ENCODE data around the gene GRIP2. TPM values are rescaled to one million over a fixed set of nuclear protein-coding genes. Genes with fewer than 3 reads are reported as not detected.

GRIP2 gene
- total and polyA plus RNA-seq, 9 of the 15 experiments (the other 6 are each of a cell fraction or from before 2014, with no cell fraction given), result 0.01 TPM; not detected in 7

DNA sequence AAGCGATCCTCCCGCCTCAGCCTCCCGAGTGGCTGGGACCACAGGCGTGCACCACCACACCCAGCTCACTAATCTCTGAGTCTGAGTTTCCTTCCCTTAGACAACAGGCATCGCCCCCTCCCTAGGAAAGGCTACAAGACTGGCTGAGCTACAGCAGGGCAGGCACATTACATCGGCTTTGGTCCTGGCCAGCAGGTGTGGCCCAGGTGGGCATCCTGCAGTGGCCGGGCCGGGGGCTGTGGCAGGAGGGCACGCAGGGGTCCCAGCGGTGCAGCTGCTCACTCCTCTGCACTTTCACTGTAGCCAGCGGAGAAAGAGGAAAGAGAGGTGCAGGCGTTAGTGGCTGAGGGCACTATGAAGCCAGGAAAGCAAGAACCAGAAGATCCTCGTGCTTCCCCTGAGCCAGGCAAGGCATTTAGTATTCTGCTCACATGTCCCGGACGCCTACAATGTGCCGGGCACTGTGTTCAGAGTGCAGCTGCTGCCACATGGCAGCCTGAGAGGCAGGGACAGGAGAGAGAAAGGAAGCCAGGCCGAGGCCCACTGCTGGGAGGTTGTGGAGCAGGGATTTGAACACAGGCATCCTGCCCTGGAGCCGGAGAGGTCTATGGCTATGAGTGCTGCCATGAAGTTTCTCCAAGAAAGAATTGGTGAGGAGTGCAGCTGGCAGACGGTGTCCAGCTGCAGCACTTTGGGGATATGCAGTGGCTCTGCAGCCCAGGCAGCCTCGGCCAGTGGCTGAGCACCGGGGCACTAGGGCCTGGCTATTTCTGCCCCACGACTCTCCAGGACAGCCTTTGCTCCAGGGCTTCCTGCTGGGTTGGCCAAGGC is 22.3 kb downstream of the GRIP2 start:
- POLR2A ChIA-PET, result interaction anchor here (0.6 to 1.6 kb wide), 2 partner anchors 16 to 34 kb away, joined by 3 to 6 read pairs; no protein-coding TSS in a partner anchor
- TF ChIP-seq CHD4 (IDR thresholded peaks at IDR 0.05; ENCODE audit: insufficient read depth, insufficient replicate concordance, low read depth, low read length, poor library complexity, severe bottlenecking) (no peak), ZNF830 (CRISPR knock-in tag; IDR thresholded peaks at IDR 0.05) (no peak), RBFOX2 (IDR thresholded peaks at IDR 0.05; ENCODE audit: low read depth, low read length) (no peak), CC2D1A (IDR thresholded peaks at IDR 0.05) (no peak), BHLHE40 (IDR thresholded peaks at IDR 0.05; ENCODE audit: low read length) (no peak), ZBTB49 (CRISPR knock-in tag; IDR thresholded peaks at IDR 0.05; ENCODE audit: borderline replicate concordance) (no peak), IRF1 (CRISPR knock-in tag; IDR thresholded peaks at IDR 0.05; ENCODE audit: borderline replicate concordance) (no peak), RCOR1 (IDR thresholded peaks at IDR 0.05; ENCODE audit: borderline replicate concordance in 1 of 2, low read depth in 2 of 2, low read length in 2 of 2) (no peak), WHSC1 (IDR thresholded peaks at IDR 0.05; ENCODE audit: low read length) (no peak), ARHGAP35 (IDR thresholded peaks at IDR 0.05; ENCODE audit: partially characterized antibody) (no peak), HDAC8 (tag; IDR thresholded peaks at IDR 0.05) (no peak), ILF3 (IDR thresholded peaks at IDR 0.05; ENCODE audit: borderline replicate concordance) (no peak), TFE3 (CRISPR knock-in tag; IDR thresholded peaks at IDR 0.05) (no peak), ZNF780A (CRISPR knock-in tag; IDR thresholded peaks at IDR 0.05) (no peak), ZC3H4 (CRISPR knock-in tag; IDR thresholded peaks at IDR 0.05; ENCODE audit: borderline replicate concordance) (no peak)
- TF ChIP-seq, protein P1, sequence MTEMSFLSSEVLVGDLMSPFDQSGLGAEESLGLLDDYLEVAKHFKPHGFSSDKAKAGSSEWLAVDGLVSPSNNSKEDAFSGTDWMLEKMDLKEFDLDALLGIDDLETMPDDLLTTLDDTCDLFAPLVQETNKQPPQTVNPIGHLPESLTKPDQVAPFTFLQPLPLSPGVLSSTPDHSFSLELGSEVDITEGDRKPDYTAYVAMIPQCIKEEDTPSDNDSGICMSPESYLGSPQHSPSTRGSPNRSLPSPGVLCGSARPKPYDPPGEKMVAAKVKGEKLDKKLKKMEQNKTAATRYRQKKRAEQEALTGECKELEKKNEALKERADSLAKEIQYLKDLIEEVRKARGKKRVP (CRISPR knock-in tag; IDR thresholded peaks at IDR 0.05), result no peak

More for the DNA sequence above, 22.3 kb downstream of the GRIP2 start:
- H3K79me2 ChIP-seq (ENCODE audit: control insufficient read depth, insufficient read depth, low read length), result no peaks in the 10 kb centered on the region
- no peaks in the 10 kb centered on the region for H3K36me3 ChIP-seq (ENCODE audit: control insufficient read depth, insufficient read depth, low read length)
- FAIRE-seq (no peak), ATAC-seq (no peak), DNase-seq (ENCODE audit: extremely low read depth in 1 of 4, low spot score in 3 of 4) (no peak)
- H3K9ac ChIP-seq (ENCODE audit: insufficient read depth in 1 of 2, low read depth in 2 of 2, low read length in 2 of 2), result peak overlapping the region in 1 of 2 experiments; percentile 23; a peak in 1 of 4 replicates
- H3K4me3 ChIP-seq, result no peak overlapping the region
- CTCF ChIA-PET (ENCODE audit: low intra/inter-chr PET ratio), result interaction anchor here (0.7 kb wide), 1 partner anchor 13 kb away, joined by 4 read pairs; no protein-coding TSS in a partner anchor
- no peaks in the 10 kb centered on the region for H3K9me1 ChIP-seq (ENCODE audit: control insufficient read depth, insufficient read depth, low read length)
- no peaks in the 10 kb centered on the region for H3K9me3 ChIP-seq (replicated peaks; ENCODE audit: control insufficient read depth, insufficient read depth, low read depth, low read length)
- peaks cover 13% of the 10 kb centered on the region for H4K20me1 ChIP-seq (replicated peaks; ENCODE audit: control insufficient read depth, insufficient read depth, low read length)
- 3% methylated on average over 22 of the region's 22 CpGs for WGBS (ENCODE audit: insufficient coverage, low coverage, missing lambda C conversion rate)
- H3K4me1 ChIP-seq (replicated peaks in 1 of 2; ENCODE audit: control insufficient read depth in 2 of 2, insufficient read depth in 2 of 2, low read length in 2 of 2), result peaks cover 0 to 22% of the 10 kb centered on the region in 2 experiments; a peak in 1 of 5 replicates
- in situ Hi-C loops (cut with MboI), result loop anchor here (25.0 kb wide), 1 partner anchor 394 kb away; no protein-coding TSS in a partner anchor
- no peak overlapping the region for H3K4me2 ChIP-seq (ENCODE audit: insufficient read depth, low read length)
- peaks cover 64 to 76% of the 10 kb centered on the region in 2 experiments for H3K27me3 ChIP-seq (ENCODE audit: control insufficient read depth in 2 of 2, insufficient read depth in 2 of 2, low read length in 2 of 2)
- no TSS peak for BruUV-seq (replicated peaks)
- intact Hi-C loops (cut with micrococcal nuclease), result no loop called here
- no peak overlapping the region for H2AFZ ChIP-seq (ENCODE audit: low read depth, low read length)
- no peak overlapping the region for H3K27ac ChIP-seq (ENCODE audit: extremely low read depth, low read depth, low read length)

Data from K562 (cell line).